NCI-H446 treated with DMSO at 0.1 percent for 48 hours (cell line): ENCODE measurements around the gene DDIT4.
"Not testable (repeated sequence)": the region's sequence is repeated elsewhere in the genome, so short reads cannot be mapped to it uniquely, and the experiment has no call there.

ENCODE experiments used
- DNase-seq: peaks from one replicate; lab custom pipeline; 2025; lab: John Stamatoyannopoulos, UW

The DDIT4 gene

DNA sequence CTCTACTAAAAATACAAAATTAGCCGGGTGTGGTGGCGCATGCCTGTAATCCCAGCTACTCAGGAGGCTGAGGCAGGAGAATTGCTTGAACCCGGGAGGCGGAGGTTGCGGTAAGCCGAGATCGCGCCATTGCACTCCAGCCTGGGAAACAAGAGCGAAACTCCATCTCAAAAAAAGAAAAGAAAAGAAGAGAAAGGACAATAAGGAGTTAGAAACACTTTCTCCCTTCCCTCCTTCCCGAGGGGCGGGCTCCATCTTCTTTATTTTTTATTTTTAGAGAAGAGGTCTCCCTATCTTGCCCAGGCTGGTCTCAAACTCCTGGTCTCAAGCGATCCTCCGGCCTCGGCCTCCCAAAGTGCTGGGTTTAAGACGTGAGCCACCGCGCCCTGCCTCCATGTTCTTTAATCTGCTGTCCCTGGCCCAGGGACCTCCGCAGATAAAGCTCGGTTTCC lies 23.1 kb downstream of the DDIT4 start:
- DNase-seq, result not testable (repeated sequence)

DNA sequence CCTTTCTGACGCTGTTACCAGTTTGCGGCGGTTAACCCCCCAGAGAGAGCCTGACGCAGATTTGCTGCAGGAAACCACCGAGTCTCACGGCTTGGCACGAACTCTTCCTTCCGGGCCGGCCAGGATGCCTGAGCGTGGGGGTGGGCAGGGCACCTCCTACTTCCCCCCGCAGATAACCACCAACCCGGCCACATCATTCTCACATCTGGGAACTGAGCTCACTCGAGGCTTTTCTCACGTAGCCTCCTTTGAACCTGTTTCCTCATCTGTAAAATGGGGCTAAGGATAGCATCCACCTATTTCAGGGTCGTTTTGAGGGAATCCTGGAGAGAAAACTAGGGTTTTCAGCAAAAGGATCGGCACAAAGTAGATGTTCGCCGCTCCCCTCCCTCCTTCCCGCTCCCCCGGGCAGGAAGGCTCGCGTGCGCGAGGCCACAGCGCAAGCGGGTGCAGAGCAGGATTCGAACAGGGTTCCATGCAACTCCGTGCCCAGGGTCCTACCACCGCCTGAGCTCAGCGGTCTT lies 23.6 kb downstream of the DDIT4 start:
- no peak for DNase-seq

DNA sequence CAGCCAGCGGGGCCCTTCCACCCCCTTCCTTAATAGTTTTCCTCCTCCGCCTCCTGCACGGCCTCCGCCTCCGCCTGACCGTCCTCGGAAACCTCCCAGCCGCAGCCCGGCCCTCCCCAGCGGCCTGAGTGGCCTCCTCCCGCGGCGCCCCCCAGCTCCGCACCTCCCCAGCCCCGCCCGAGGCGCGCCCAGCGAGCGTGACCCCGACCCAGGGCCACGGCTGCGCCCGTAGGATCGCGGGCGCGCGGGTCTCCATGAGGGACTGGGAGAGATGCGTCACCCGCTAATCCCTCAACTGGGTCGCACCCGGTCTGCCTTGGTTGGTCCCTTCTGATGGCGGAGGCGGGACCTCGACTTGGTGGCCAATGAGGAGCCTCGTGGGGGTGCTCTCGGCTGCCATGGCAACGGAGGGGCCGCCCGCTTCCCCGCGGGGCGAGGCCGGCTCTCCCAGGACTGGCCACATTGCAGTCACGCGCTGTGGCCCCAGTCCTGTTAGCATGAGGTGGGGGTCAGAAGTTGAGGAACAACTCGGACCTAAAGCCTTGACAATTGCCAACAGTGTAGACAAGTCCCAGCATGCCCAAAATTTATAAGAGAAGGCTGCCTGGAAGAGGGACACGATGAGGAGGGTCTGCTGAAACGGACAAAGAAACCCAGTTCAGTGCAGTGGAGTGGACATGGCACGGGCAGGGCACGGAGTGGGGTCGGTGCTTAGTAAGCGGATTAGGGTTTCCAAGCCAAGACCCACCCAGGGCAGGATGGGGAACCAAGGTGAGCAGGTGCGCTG lies 24.3 kb downstream of the DDIT4 start:
- DNase-seq, result peak; percentile 85

DNA sequence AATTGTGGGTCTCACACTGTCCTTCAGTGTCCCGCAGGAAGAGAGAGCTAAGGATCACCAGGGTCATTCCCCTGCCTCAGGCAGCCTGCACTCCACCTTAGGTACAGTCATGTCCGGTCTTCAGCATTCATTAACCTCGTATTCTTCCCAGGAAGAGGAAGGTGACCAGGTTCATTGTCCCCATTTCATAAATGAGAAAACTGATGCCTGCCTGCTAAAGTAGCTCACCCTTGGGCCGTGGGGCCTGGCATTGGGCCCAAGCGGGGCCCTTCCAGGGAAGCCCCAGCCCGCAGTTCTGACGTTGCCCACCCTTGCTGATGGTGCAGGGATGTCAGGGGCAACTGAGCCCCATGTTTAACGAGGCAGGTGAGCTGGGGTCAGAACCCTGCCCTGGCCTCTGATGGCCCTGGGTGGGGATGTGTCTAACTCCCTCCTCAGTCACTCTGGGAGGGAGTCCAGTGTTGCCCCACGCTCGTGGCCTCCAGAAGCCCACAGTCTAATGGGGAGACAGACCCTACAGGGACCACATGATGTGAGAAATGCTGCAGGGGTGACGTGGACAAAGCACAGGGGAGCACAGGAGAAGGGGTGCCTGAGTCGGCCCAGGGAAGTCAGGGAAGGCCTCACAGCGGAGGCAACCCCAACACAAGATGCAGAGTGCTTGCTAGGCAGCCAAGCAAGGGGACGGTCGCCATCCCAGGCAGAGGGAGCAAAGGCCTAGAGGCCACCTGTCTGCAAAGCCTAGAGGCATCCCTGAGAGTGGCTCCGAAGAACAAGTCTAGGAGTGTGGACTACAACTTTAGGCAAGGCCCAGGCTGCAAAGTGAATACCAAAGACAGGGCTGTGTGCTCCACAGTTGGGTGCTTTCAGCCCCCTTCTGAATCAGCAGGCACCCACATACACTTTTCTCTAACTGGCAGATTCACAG lies 25.1 kb downstream of the DDIT4 start:
- DNase-seq, result no peak

DNA sequence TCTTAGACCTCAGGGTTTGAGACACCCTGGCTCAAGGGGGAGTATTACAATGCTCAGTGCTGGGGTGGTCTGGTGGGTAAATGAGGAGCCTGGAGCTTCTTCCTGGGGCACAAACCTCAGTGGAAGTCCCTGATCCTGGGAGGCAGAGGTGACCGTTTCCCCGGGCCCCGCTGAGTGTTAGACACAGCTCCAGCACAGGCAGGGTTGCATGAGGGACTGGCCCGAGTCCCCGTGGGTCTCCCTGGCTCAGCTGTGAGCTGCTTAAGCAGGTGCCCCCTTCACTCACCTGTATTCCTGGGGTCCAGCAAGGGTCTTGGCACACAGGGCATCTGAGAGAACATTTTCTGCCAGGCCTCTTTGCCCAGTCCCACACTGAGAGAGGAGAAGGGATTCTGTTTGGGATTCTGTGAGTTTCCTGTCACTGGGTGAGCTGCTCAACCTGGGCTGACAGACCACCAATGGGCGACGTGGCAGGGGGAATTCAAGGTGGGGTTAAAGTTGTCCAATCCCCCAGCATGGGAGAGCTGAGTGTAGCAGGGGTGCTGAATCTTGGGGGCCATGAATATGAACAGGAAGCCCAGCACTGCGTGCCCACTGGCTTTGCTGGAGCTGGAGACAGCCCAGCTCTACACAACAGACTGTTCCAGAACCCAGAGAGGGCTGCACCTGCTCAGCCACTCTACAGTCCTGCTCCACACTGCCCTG lies 29.9 kb downstream of the DDIT4 start:
- DNase-seq, result no peak

DNA sequence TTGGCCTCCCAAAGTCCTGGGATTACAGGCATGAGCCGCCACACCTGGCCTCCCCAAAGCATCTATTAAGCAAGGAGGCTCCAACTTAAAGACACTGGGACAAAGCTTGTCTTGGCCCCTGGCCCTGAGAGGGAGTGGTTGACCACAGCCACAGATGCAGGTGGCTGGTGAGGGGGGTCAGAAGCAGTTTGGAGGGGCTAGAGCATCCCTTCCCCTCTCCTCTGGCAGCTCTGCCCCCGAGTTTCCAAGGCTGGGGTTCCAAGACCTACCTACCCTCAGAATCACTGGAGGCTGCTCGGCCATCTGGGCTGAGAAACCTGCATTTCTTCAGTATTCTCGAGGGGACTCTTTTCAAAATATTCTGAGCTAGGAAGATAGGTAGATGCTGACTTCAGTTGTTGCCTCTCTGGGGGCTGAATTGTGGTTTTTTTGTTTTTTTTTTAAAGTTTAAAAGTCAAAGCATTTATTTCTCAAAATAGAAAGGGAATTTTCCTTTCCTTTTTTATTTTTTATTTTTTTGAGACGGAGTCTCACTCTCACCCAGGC lies 32.6 kb downstream of the DDIT4 start:
- no peak for DNase-seq

DNA sequence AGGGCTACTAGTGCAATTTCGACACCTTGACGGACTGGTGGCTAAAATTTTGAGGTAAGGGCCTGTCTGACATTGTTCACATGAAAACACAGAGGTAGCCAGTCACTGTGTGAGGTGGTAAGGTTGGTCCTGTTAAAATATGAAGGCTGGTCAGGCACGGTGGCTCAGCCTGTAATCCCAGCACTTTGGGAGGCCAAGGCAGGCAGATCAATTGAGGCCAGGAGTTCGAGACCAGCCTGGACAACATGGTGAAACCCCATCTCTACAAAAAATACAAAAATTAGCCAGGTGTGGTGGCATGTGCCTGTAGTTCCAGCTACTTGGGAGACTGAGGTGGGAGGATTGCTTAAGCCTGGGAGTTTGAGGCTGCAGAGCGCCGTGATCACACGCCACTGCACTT lies 34.0 kb downstream of the DDIT4 start:
- DNase-seq, result not testable (repeated sequence)

DNA sequence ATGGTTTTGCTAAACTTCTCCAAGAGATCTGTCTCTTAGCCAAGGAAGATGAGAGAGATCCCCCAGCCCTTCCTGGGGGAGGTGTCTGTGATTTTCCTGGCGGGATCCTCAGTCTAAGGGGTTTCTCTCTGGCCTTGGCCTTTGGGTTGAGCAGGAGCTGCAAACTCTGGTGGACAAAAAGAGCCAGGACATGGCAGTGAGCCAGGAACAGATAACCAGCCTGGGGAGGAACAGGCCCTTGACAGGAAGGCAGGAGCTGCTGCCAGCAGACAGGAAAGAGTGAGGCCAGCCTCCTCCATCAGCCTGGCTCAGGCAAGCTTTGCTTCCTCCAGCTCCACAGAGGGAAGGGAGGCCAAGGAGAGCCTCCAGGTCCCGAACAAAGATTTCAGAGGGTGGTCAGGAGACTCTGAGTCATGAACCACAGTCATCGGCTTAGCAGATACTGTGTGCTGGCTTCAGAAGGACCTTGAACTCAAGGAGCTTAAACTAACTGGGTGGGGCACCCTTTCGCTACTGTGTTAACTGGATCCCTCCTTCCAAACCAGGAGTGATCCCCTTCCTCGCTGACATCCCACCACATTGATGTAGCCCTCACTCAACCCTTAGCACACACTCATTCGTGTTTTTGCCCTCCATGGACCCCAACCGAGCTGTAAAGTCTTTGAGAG lies 34.7 kb downstream of the DDIT4 start:
- DNase-seq, result no peak

DNA sequence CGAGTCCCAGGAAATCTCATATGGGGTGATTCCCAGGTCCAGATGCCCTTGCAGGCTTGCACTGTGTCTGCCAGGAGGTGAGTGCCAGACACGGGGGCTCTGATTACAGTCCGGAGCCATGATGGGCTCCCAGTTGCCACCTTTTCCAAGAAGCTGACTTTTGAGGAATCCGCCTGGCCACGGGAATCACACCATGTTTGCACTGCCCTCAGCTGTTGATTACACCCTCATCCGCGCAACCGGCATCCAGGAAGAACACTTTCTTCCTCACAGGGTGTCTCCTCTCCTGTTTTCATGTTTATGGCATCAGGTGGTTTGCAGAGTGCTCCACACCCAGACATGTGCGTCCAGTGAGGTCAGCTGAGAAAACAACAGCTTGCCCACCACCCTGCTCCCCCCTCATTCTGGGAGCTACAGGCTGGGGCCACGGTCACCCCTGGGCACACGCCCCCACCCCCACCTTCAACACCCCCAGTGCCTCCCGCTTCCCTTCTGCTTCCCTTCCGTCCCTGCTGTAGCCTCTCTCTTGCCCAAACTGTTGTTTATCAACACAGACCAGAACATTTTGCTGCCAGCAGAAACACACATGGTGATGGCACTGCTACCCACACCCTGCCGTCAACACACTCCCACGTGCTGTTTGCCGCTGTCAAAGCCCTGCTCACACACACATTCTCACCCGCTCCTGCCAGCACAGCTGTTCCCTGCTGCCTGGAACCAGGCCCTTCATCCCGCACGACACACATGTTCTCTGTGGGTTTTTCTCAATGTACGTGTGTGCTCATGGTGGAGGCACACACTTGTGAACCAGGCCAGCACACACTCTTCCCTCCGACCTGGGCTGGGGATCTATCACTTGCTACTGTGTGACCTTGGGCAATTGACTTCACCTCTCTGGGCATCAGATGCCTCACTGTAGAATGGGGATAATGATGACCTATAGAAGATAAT lies 35.8 kb downstream of the DDIT4 start:
- no peak for DNase-seq

DNA sequence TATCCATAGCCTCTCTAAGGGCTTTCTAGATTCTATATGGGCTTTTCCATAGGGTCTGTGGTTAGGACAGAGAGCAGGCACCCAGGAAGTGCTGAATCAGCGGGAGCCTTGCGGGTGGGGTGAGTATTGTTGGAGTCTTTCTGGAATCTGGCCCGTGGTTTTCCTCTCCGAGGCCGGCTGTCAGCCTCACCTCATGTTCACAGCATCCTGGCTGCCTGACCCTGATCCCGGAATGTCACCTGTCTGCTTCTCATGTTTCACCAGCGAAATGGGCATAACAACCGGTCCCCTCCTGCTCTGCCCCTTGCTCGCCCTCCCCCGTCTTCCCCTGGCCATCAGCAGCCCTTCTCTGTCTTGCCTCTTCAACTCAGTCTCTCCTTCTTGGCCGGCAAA lies 36.5 kb downstream of the DDIT4 start:
- no peak for DNase-seq

DNA sequence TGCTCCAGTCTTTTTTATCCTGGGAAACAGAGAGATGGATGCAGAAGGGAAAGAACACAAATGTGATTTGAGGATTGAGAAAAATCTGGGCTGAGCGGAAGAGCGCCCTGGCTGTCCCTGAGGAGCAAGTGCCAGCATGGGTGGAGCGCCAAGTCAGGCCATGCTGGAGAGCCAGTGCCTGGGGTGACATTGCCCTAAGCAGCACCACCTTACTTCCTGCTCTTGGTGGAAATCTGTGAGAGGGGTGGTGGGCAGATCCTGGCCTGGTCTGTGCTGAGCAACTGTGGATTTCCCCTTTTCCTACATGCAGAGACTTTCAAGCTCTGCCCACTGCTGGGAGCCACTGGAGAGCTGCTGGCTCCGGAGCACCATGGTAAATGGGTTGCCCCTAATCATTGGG lies 36.9 kb downstream of the DDIT4 start:
- no peak for DNase-seq

DNA sequence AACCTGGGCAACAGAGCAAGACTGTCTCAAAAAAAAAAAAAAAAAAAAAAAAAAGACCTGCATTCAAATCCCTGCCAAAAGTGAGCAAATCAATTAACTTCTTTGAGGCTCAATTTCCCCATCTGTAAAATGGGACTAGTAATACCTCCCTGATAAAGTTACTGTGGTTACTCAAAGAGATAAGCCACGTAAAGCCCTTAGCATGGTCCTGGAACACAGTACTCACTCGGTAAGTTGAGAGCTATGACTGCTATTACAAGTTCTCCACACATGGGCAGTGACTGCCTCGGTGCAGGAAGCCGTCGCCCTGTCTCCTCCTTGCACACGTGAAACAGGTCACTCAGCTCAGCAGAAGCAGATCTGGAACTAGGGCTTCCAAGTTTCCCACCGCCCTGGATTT lies 37.9 kb downstream of the DDIT4 start:
- no peak for DNase-seq

DNA sequence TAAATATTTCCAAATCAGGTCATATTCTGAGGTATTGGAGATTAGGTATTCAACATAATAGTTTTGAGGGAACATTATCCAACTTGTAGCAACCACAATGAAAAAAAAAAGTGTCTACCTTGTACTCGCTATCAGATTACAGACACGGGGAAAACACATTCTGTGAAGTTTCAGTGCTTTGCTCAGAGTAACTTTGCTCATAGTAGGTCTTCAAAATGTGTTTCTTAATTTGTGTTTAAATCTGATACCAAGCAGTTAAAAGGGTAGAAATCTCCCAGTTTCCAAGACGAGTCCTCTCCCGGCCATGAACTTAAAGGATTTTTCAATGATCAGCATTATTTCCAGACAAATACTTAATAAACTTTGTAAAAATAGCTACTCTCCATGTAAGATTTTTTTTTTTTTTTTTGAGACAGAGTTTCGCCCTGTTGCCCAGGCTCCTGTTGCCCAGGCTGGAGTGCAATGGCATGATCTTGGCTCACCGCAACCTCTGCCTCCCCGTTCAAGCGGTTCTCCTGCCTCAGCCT lies 39.2 kb downstream of the DDIT4 start:
- DNase-seq, result no peak

DNA sequence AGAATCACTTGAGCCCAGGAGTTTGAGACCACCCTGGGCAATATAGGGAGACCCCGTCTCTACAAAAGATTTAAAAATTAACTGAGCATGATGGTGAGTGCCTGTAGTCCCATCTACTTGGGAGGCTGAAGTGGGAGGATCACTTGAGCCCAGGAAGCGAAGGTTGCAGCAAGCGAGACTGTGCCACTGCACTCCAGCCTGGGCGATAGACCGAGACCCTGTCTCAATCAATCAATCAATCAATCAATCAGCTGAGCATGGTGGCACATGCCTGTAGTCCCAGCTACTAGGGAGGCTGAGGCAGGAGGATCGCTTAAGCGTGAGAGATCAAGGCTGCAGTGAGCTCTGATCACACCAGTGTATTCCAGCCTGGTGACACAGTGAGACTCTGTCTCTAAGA lies 40.5 kb downstream of the DDIT4 start:
- DNase-seq, result no peak

DNA sequence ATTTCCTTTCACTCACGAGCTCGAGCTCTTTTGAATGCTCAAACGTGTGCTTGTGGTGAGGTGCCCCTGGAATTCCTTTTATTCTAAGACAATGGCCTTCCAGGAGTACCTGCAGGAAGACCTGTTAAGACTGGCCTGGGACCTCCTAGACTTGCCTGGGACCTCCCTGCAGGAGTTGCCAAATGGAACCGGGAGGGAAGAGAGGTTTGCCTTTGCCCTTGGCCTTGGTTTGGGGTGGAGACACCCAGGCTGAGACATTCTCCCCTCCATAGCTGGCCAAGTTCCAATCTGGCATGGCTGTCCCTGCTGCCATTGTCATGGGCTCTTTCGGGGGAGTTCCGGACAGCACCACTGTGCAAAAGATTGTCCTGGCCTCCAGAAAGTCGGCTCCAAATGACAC lies 41.3 kb downstream of the DDIT4 start:
- DNase-seq, result no peak

DNA sequence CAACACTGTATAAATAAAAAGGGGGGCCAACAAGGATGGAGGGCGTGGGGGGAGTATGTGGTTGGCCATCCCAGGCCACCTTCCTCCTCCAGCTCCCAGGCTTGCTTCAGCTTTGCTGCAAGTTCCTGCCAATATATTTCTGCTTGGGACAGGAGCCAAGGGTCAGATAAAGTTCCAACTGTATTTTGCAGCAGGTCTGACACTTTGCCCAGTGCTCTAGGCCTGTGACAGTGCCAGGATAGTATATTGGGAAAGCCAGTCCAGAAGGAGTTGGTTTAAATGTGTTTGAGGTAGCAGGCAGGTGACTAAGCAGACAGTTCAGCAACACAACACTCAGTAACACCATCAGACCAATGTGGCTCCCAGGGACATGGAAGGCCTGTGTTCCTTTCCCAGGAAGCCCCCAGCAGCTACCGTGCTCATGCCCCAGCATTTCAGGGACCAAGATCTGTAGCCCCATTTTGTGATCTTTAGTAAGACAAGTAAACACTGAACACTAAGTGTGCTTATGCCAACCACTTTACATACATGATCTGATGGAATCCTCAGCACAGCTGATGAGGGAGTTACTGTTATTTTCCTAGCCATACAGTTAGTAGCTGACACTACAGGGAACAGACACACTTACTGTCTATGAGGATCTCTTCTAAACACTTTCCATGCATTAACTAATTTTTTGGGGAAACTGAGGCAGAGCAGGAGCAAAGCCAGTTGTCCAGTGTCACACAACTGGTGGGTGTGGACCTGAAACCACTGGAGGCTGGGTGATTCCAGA lies 42.1 kb downstream of the DDIT4 start:
- peak; percentile 28 for DNase-seq

DNA sequence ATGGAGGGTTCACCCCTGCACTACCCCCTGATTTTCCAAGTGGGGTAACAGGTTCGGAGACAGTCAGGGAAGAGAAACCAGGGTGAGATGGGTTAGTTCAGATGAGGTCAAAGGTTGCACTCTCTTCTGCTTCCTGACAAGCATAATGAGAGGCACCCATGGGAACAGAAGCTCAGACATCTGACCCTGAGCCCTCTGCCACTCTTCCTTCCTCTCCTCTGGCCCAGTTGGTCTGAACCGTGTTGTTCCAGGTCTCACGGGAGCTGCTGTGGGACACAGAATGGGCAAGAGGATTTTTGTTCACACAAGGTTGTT lies 42.6 kb downstream of the DDIT4 start:
- no peak for DNase-seq

DNA sequence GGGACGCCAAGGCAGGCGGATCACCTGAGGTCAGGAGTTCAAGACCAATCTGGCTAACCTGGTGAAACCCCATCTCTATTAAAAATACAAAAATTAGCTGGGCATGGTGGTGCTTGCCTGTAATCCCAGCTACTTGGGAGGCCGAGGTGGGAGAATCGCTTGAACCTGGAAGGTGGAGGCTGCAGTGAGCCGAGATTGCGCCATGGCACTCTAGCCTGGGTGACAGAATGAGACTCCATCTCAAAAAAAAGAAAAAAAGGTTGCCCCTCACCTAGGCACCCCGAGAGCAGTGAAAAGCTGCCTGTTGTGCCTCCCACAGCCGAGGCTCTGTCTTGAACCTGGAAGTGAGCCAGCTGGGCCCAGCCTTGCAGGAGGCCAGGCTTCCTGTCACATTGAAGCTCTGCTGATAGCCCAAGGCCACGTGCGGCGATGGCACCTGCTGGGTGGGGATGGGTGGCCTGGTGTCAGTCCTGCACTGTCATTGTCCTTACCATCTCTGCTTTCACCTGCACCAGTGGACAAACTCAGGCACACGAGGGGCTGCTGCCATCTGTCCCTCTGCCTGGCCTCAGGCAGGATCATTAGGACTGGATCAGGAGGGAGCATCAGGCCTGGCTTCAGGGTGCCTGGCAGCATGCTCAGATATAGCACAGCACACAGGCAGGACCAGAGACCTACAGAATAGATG lies 43.2 kb downstream of the DDIT4 start:
- DNase-seq, result no peak
